ENCODE data around the gene SPAG16. TPM values are rescaled to one million over a fixed set of nuclear protein-coding genes. Genes with fewer than 3 reads are reported as not detected.

SPAG16 gene
- total RNA-seq, 1 experiment from 2014 or later, result 0.30 TPM

DNA sequence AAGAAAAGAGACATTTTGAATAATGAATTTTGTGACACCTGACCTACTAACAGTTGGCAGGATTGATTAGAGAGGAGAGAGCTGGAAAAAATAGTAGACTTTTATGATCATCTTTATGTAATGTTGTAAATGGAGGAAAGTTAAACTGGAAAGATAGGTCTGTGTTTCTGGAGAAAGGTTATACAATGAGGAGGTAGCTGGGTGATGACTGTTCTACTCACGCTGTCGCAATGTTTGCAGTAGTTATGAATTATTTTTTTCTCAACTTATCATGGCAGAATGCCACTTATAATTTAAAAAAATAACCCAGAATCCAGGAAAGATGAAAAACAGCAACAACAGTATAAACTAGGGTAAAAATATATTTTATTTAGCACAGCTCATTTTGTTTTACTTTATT lies 364.9 kb downstream of the SPAG16 start:
- no peak for ATAC-seq
- Histone ChIP-seq H3K4me1 (ENCODE audit: control insufficient read depth in 1 of 2, insufficient read depth in 2 of 2, low read length in 2 of 2) (no peaks in the 10 kb centered on the region), H3K36me3 (ENCODE audit: control insufficient read depth in 1 of 2, insufficient read depth in 2 of 2, low read length in 2 of 2) (no peaks in the 10 kb centered on the region), H3K4me2 (ENCODE audit: low read length) (no peak overlapping the region), H4K20me1 (ENCODE audit: insufficient read depth) (no peaks in the 10 kb centered on the region), H3K27me3 (ENCODE audit: insufficient read depth, low read length) (no peaks in the 10 kb centered on the region), H3K9me3 (ENCODE audit: control insufficient read depth in 1 of 2, insufficient read depth in 1 of 2, low read depth in 1 of 2, low read length in 2 of 2) (no peaks in the 10 kb centered on the region), H2AFZ (ENCODE audit: low read depth, low read length, poor library complexity, severe bottlenecking) (no peak overlapping the region), H3K4me3 (replicated peaks in 1 of 2; ENCODE audit: low read depth in 1 of 2, low read length in 2 of 2) (no peak overlapping the region), H3K27ac (ENCODE audit: low read depth, low read length) (no peak overlapping the region), H3K79me2 (ENCODE audit: insufficient read depth, low read length) (no peaks in the 10 kb centered on the region), H3K9ac (ENCODE audit: low read length) (no peak overlapping the region), H3K9me2 (ENCODE audit: insufficient read depth) (no peaks in the 10 kb centered on the region)
- no peak for DNase-seq (ENCODE audit: low read depth, low spot score)
- ChIA-PET RAD21 (ENCODE audit: low non-redundant PET in 1 of 2, low total read pairs in 2 of 2, uncharacterized antibody in 2 of 2, unreplicated experiment in 2 of 2) (no interaction called here), CTCF (no interaction called here), POLR2A (no interaction called here)
- intact Hi-C loops (cut with micrococcal nuclease), result no loop called here
- BruUV-seq (replicated peaks), result no TSS peak
- TF ChIP-seq YY1 (IDR thresholded peaks at IDR 0.05; ENCODE audit: extremely low read depth, insufficient replicate concordance, low read depth, low read length), result no peak
- no peak for TF ChIP-seq RAD21 (IDR thresholded peaks at IDR 0.05; ENCODE audit: low read depth)
- TF ChIP-seq ELF1 (IDR thresholded peaks at IDR 0.05; ENCODE audit: borderline replicate concordance, low read depth), result no peak
- no peak for TF ChIP-seq CEBPB (IDR thresholded peaks at IDR 0.05; ENCODE audit: low read depth)

DNA sequence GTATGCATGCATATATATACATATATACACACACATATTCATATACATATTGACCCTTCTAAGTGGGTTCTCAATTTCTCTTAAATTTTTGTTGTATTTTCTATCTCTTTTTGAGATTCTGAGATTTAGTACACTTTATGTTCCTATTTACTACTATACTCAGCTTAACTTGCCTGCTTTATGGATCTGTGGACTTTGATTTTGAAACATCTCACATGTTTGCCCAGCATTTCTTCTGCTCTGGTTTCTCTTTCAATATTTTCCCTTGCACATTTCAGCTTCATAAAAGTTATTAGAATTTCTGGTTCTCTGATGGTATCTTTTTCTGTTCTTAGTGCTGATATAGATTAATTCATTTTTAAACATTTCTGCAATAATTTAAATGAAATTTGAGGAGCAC lies 380.6 kb downstream of the SPAG16 start:
- Histone ChIP-seq H3K4me2 (ENCODE audit: low read length) (no peak overlapping the region), H3K36me3 (ENCODE audit: control insufficient read depth in 1 of 2, insufficient read depth in 2 of 2, low read length in 2 of 2) (no peaks in the 10 kb centered on the region), H3K4me3 (replicated peaks in 1 of 2; ENCODE audit: low read depth in 1 of 2, low read length in 2 of 2) (no peak overlapping the region), H3K9me2 (ENCODE audit: insufficient read depth) (no peaks in the 10 kb centered on the region; the same call in 1 of the 2 replicates), H3K27ac (ENCODE audit: low read depth, low read length) (no peak overlapping the region), H2AFZ (ENCODE audit: low read depth, low read length, poor library complexity, severe bottlenecking) (no peak overlapping the region), H3K9ac (ENCODE audit: low read length) (no peak overlapping the region), H3K27me3 (ENCODE audit: insufficient read depth, low read length) (no peaks in the 10 kb centered on the region), H3K4me1 (ENCODE audit: control insufficient read depth in 1 of 2, insufficient read depth in 2 of 2, low read length in 2 of 2) (no peaks in the 10 kb centered on the region), H3K79me2 (ENCODE audit: insufficient read depth, low read length) (no peaks in the 10 kb centered on the region), H3K9me3 (ENCODE audit: control insufficient read depth in 1 of 2, insufficient read depth in 1 of 2, low read depth in 1 of 2, low read length in 2 of 2) (peaks cover 0 to 5% of the 10 kb centered on the region in 2 experiments; a peak in 1 of 4 replicates), H4K20me1 (ENCODE audit: insufficient read depth) (no peaks in the 10 kb centered on the region)
- intact Hi-C loops (cut with micrococcal nuclease), result no loop called here
- ChIA-PET RAD21 (ENCODE audit: low non-redundant PET in 1 of 2, low total read pairs in 2 of 2, uncharacterized antibody in 2 of 2, unreplicated experiment in 2 of 2) (no interaction called here), CTCF (no interaction called here), POLR2A (no interaction called here)
- no TSS peak for BruUV-seq (replicated peaks)
- TF ChIP-seq SIN3A (IDR thresholded peaks at IDR 0.05; ENCODE audit: low read depth) (no peak), FOSL1 (IDR thresholded peaks at IDR 0.05; ENCODE audit: low read depth) (no peak), POLR2AphosphoS5 (IDR thresholded peaks at IDR 0.05; ENCODE audit: low read depth, low read length) (no peak), EZH2phosphoT487 (IDR thresholded peaks at IDR 0.05; ENCODE audit: borderline replicate concordance) (no peak), RAD21 (IDR thresholded peaks at IDR 0.05; ENCODE audit: low read depth) (no peak), JUND (IDR thresholded peaks at IDR 0.05) (no peak), TCF7L2 (IDR thresholded peaks at IDR 0.05; ENCODE audit: borderline replicate concordance, extremely low read depth, insufficient read depth, insufficient read length) (no peak), CEBPB (IDR thresholded peaks at IDR 0.05; ENCODE audit: low read depth) (no peak), ELF1 (IDR thresholded peaks at IDR 0.05; ENCODE audit: borderline replicate concordance, low read depth) (no peak), CBX3 (IDR thresholded peaks at IDR 0.05; ENCODE audit: low read depth) (no peak)
- TF ChIP-seq, protein P1, sequence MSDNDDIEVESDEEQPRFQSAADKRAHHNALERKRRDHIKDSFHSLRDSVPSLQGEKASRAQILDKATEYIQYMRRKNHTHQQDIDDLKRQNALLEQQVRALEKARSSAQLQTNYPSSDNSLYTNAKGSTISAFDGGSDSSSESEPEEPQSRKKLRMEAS (IDR thresholded peaks at IDR 0.05), result no peak
- TF ChIP-seq, protein P2, sequence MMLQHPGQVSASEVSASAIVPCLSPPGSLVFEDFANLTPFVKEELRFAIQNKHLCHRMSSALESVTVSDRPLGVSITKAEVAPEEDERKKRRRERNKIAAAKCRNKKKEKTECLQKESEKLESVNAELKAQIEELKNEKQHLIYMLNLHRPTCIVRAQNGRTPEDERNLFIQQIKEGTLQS (IDR thresholded peaks at IDR 0.05), result no peak
- TF ChIP-seq, protein P3, sequence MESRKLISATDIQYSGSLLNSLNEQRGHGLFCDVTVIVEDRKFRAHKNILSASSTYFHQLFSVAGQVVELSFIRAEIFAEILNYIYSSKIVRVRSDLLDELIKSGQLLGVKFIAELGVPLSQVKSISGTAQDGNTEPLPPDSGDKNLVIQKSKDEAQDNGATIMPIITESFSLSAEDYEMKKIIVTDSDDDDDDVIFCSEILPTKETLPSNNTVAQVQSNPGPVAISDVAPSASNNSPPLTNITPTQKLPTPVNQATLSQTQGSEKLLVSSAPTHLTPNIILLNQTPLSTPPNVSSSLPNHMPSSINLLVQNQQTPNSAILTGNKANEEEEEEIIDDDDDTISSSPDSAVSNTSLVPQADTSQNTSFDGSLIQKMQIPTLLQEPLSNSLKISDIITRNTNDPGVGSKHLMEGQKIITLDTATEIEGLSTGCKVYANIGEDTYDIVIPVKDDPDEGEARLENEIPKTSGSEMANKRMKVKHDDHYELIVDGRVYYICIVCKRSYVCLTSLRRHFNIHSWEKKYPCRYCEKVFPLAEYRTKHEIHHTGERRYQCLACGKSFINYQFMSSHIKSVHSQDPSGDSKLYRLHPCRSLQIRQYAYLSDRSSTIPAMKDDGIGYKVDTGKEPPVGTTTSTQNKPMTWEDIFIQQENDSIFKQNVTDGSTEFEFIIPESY (IDR thresholded peaks at IDR 0.05; ENCODE audit: extremely low read depth, insufficient replicate concordance, low read length), result no peak
- TF ChIP-seq, protein P4, sequence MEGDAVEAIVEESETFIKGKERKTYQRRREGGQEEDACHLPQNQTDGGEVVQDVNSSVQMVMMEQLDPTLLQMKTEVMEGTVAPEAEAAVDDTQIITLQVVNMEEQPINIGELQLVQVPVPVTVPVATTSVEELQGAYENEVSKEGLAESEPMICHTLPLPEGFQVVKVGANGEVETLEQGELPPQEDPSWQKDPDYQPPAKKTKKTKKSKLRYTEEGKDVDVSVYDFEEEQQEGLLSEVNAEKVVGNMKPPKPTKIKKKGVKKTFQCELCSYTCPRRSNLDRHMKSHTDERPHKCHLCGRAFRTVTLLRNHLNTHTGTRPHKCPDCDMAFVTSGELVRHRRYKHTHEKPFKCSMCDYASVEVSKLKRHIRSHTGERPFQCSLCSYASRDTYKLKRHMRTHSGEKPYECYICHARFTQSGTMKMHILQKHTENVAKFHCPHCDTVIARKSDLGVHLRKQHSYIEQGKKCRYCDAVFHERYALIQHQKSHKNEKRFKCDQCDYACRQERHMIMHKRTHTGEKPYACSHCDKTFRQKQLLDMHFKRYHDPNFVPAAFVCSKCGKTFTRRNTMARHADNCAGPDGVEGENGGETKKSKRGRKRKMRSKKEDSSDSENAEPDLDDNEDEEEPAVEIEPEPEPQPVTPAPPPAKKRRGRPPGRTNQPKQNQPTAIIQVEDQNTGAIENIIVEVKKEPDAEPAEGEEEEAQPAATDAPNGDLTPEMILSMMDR (IDR thresholded peaks at IDR 0.05 in 2 of 3, conservative IDR thresholded peaks at IDR 0.05 in 1 of 3; ENCODE audit: borderline replicate concordance in 1 of 3, insufficient read depth in 1 of 3, low read depth in 2 of 3, low read length in 2 of 3), result no peak
- no peak for ATAC-seq
- no peak for DNase-seq (ENCODE audit: low read depth, low spot score)
